NCI-H2227 (cell line): ENCODE results near the gene DYSF.

ENCODE experiments used
- DNase-seq: peaks from one replicate; lab custom pipeline; 2025; ENCODE audit not compliant: unreplicated experiment; lab: John Stamatoyannopoulos, UW

The DYSF gene

DNA sequence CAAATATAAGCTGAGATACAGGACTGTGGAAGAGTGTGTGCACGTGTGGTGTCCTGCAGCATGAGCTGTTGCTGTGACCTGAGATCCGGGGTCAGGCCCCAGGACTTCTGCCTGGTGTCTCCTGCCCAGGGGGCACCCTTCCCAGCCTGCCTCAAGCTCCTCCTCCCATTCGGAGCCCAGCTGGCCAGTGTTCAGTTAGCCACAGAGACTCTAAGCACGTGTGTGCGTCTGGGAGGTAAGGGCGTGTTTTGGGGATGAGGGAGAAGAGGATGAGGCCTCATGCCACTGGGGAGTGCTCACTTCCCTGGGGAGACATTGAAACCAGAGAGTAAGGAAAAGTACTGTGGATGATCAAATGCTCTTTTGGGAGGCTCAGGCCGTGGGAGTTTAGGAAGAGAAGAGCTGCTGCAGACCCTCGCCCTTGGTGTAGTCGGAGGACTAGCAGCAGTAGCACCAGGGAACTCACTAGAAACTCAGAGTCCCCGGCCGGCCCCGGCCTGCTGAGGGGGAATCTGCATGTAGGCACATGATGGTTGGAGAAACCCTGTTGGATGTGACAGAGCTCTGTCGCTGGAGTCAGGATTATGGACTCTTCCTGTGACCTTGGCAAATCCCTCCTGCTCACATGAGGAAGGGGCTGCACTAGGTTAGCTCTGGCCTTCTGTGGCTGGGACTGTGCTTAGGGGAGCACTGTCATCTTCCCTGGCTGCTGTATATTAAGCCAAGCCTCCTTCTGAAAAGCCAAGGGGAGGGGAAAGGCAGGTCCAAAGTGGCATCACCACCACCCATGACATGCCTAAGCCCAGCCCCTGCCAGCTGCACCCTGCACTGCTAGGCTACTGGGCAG is 231.1 kb downstream of the DYSF start:
- no peak for DNase-seq

DNA sequence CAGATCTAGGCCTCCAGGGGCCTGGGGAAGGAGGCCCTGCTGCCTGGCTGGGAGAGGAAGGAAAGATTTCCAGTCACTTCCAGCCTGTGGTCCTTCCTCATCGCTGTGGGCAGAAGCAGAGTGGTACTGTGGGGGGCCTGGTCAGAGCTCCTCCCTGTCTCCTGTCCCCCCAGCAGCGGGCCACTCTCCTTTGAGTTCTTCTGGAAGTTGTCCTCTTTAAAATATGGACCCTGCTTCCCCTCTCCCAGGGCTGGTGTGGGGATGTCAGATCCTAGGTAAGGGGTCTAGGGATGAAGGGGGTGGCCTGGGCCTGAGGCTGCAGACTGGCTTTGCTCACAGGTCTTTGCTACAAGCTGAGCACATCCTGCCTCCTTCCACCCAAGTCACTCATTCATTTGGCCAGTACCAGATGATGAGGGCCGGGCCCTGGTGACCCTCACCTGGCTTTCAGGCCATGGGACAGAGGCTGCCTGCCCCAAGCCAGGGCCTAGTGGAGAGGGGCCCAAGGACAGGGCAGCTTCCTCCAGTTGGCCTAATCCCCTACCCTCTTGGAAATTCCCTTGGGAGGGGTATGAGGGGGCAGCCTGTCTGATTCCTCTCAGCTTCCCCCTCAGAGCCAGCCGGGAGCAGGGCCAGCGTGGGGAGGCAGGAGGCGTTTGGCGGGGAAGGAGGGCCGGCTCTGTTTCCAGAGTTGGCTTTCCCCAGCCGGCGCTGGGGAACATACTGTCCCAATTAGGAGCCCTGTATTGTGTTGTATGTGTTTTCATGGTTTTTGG is 231.9 kb downstream of the DYSF start:
- DNase-seq, result no peak

DNA sequence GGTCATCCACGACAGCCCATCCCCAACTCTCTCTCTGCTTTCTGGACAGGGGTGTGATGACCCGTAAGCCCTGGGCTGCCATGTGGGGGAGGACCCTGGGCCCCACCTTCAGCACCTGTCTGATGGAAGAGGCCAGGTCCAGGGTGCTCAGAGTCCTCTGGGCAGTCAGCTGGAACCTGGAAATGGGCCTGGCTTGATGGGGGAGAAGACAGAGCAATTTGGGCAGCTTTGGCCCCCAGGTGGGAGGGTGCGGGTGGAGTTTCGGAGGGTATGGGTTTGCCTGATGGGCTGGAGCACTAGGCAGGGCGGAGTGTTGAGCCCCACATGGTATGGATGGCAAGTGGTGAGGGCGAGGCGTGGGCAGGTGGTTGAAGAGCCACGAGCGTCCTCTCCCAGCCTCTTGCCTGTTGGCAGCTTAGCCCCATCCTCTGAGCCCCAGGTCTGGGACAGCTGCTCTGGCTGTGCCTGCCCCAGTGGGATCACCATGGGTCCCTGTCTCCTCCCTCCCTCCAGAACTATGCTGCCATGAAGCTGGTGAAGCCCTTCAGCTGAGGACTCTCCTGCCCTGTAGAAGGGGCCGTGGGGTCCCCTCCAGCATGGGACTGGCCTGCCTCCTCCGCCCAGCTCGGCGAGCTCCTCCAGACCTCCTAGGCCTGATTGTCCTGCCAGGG is 232.7 kb downstream of the DYSF start:
- DNase-seq, result no peak

DNA sequence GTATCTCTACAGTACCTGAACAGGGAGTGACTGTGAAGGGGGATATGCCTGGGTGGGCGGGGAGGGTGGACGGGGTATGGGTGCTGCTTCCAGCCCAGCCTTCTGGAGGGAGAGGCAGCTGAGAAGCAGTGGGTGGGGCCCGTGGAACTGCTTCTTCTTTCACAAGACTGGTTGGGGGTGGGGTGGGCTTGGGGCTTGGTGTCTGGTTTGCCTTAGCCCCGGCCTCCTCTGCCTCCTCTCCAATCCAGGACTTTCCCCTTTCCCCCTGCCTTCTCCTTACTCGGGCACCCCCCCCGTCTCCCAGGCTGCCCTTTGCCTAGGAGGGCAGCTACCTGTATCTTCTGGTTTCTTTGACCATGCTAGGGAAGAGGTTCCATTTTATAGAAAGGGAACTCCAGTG is 233.4 kb downstream of the DYSF start:
- no peak for DNase-seq

DNA sequence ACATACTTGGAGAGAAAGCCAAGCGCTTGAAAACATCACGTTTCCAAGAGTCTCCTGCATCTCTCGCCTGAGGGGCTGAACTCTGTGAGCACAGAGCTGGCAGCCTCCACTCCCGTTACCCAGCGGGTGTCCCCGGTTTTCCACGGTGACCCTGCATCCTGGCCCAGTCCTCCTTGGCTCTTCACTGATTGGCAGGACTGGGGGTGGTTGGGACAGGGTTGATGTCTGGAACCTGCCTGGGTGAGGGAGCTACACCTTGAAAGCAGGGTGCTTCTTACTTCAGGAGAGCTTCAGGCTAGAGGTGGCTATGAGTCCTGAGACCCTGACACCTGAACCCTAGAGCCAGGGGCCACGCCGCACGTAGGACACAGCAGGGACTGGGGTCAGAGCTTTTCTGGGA is 234.1 kb downstream of the DYSF start:
- no peak for DNase-seq

DNA sequence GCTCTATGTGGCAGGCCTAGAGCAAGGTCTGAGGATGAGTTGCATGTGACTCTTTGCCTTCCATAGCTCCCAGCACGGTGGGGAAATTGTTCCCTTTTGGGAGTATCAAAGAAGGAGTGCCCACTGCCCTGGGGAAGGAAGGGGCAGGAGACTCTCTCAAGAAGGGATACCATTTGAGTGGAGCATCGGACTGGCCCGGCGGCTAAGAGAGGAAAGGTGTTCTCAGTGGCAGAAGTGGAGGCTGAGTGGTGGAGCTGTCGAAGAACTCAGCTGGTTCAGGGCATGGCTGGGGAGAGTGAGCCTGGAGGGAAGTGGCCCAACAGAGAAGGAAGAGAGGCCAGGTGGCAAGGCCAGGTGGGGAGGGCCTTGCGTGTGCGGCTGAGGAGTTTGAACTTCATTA is 235.2 kb downstream of the DYSF start:
- no peak for DNase-seq

DNA sequence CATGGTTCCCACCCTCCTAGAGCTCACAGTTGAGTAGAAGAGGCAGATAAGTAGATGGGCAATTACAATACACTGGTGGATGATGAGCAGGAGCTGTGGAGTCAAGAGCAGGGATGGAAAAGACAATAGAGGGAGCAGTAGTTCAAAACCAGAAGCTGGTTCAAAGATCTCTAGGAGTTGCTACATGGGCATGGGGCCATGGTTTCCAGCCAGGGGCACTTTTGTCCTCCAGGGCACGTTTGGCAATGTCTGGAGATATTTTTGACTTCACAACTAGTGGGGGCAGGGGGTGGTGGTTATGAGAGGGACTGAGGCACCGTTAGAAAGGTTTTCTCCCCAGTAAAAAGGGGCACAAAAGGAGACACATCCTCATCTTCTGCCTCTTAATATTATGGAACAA is 236.0 kb downstream of the DYSF start:
- no peak for DNase-seq

DNA sequence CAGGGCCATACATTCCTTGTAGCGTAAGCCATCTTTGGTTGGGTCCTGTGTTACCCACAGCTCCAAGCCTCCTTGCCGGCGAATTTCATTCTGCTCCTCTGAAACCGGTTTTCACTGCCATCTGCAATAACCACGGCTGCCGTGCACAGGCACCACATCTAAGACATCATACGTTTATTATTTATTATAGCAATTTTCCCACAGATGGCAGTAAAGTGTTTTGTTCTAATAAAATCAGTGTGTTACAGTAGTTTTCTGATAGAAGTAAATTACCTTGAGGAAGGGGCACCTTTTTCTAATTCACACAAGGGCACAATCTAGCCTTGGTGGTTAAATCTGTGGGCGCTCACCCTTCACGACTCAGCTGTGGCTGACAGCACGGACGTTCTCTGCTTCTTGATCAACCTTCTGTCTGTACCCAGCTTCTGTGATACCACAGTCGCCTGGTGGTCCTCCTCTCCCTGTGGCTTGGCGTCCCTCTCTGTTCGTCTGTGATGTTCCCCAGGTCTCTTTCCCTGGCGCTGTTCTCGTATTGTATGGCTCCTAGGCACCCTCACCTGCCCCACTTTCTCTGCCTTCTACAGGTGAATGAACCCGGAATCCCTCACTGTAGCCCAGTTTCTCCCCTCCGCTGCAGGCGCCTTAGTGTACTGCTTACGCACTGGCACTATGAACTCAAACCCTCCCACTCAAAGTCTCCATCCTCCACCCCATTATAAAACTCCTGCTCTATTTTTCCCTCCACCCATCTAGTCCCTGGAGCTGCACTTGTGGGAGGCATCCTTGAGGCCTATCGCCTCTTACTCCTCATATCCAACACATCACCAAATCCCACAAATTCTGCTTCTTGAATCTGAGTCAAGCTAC is 236.8 kb downstream of the DYSF start:
- DNase-seq, result no peak

DNA sequence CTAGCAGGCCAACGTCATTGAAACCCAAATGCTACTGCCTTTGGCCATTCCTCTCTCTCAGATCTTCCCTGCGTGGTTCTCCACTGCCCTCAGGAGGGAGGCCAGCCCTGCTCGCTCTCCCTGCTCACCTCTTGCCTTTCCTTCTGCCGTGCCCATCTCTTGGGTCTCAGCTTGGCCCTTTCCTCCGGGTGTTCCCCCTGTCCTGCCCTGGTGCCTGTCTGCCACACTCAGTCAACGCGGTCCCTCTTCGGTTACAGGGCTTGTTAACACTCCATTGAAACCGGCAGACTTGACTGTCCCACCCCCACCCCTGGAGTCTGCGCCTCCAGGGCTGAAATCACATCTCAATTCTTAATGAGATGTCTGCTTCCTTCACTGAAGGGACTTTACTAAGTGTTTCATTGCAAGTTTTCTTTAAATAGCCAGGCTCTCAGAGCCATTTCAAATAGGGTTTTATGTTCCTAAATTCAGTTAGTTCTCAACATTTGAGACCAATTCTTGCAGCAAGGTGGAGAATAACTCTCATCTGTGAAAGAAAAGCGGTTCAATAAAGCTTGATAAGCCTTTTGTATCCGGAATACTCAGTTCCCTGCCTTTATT is 237.6 kb downstream of the DYSF start:
- DNase-seq, result no peak

DNA sequence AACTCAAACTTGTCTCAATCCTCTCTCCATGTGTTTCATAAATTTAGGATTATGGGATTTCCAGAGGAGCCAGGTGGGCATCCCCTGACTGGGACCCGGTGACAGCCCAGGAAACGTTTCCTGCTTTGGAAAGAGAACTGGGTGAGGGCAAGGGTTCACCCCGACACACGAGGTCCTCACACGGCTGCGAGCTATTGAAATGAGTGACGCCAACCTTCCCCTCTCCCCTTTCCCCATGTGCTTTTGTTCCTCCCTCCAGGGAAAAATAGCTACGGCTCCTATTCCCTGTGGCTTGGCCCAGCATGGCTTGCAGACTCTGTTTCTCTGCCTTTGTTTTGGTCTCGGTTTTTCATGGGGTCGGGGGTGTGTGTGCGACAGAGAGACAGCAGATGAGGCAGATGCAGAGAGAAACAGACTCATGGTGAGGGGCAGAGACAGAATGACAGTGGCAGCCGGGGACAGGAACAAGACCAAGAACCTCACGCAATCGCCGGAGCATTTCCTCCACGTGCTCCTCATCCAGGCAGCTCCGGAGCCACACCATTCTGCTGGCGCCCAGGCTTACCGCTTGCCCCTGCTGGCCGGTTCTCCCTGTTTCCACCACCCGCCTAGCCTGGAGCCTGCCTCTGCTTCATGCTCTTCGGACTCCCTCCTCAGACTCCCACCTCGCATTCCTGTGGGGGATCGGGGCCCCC is 238.5 kb downstream of the DYSF start:
- DNase-seq, result no peak

DNA sequence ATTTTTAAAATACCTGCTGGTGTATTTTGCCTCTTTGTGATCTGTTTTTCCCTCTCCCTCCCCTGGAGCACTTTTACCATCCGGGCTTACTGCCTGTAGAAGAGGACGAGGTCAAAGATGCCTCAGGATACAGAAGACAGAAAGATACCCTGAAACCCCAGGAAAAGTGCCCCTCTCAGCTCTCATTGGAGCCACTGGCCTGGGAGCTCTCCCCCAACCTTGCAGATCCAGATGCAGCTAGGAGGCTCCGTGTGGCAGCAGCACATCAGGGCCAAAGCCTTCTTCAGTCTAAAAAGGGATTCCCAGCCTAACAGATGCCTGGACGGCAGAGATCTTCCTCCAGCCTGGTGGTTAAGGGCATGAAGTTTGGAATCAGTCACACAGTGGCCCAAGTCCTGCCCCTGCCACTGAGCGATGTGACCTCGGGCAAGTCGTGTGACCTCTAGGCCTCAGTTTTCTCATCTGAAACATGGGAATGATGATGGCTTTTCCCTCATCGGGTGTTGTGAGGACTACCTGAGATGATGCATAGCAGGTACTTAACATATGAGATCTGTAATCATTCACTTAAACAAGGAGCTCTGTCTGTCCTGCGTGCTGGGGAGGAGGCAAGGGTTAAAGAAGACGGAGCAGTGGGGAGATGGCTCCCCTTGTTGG is 239.4 kb downstream of the DYSF start:
- no peak for DNase-seq

DNA sequence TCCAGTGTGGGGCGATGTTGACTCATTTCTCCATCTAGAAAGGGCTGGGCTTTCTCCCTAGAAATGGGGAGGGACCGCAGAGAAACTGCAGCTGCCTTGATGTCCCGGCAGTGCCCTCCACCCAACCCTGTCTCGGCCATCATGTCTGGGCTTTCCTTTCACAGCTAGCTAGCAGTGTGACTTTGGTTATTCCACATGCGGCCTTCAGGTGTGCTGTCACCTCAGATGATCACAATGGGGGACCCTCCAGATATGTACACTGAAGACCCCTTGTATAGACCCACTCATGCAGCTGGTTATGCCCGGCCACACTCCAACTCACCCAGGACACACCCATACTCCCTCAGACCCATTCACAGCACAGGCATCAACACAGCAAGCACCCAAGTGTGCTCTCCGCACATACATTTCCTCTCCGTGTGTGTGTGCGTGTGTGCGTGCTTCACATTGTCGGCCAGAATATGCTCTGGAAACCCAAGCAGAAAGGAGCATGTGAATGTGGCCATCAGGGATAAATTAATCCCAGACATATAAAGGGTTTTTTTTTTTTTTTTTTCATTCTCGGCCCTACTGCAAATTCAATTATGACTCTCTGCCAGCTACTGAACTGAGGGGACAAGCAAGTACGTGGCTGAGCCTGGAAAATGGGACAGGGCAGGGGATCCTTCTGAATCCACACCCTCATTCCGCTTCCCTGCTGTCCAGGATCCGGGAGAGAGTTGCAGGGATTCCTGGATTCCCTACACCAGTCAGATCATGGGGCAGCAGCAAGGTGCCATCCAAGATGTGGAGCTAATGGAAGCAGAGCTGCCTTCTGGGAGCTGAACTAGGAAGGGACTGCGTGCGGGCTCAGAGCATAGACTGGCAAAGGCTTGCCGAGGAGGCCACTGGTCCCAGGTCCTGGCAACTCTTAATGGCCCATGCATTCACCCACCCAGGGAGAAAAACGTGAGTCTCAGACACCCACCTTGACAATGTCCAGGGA is 240.2 kb downstream of the DYSF start:
- DNase-seq, result no peak

DNA sequence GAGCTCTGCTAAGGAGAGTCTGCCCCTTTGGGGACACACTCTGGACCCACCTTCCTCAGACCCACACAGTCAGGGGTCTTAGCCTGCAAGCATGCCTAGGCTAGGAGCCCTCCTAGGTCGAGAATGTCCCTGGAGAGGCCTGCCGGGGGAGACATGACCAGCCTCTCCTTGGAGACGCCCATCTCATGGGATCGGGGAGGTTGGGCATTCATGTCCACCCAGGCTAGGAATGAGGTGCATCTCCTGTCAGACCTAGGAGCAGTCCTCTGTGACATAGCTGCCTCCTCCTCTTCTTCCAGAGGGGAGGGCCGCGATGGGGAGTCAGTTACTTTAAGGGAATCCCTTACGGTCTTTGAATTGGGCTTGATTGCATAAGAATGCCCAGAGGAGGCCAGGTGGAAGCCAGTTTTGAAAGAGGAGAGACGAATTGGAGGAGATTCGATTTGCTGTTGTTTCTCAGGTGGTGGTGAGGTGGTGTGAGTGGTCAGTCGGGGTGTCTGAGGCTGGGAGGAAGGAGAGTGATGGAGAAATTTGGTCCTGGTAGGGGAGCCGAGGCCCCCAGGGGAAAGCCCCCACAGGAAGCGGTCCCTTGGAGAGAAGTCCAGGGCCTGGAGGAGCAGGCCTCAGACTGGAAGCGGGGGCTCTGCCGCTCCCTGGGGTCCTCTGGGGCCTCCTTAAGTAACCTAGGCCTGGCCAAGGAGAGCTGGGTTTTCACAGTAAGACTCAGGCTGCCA is 241.3 kb downstream of the DYSF start:
- no peak for DNase-seq

DNA sequence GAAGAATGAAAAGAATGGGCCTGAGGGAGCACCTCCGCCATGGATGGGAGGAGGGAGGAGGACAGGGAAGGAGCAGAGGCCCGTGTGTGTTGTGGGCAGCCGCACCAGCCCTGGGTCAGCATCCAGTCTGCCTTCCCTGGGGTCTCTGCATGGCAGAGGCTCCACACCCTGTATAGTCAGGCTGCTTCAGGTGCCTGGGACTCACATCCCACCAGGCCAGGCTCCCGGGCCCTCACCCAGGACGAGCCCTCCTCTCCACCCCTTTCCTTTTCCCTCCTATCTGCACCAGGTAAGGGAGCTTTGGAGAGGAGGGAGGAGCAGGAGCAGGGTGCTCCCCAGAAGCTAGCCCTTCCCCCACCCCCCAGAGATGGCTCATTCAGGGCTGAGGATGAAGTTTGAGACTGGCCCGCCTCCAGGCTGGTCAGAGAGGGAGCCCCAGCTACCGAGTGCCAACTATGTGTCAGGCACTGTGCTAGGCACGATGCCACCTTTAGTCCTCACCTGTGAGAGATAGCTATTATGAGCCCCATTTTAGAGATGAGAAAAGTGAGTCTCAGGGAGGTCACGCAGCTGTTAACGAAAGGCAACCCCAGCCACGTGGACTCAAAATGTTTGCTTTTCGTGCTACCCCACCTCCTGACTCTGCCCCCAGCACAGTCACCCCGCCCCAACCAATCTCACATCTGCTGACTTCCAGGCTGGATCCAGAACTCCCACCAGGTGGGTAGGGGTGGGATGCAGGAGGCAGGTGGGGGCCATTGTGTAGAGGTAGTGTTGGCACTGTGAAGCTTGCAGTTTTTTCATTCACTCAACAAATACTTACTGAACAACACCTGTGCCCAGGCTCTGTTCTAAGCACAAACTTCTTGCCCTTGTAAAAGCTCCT is 242.1 kb downstream of the DYSF start:
- DNase-seq, result no peak

DNA sequence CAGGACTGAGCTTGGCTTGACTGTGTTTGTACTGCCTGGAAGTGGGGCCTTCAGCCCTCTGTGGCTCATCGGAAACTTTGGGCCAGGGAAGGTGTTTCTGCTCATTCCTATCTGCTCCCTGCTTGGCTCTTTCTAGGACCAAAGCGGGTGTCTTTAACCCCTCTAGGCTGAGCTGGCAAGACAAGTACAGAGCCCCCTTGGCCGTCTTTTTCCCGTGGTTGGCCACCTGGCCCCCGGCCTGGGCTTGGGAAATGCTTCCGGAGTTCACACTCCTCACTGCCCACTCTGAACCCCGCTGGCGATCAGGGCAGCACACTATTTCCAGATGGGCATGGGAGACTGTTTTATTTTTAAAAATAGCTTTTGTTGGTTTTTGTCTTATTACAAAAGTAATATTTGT is 243.0 kb downstream of the DYSF start:
- no peak for DNase-seq

DNA sequence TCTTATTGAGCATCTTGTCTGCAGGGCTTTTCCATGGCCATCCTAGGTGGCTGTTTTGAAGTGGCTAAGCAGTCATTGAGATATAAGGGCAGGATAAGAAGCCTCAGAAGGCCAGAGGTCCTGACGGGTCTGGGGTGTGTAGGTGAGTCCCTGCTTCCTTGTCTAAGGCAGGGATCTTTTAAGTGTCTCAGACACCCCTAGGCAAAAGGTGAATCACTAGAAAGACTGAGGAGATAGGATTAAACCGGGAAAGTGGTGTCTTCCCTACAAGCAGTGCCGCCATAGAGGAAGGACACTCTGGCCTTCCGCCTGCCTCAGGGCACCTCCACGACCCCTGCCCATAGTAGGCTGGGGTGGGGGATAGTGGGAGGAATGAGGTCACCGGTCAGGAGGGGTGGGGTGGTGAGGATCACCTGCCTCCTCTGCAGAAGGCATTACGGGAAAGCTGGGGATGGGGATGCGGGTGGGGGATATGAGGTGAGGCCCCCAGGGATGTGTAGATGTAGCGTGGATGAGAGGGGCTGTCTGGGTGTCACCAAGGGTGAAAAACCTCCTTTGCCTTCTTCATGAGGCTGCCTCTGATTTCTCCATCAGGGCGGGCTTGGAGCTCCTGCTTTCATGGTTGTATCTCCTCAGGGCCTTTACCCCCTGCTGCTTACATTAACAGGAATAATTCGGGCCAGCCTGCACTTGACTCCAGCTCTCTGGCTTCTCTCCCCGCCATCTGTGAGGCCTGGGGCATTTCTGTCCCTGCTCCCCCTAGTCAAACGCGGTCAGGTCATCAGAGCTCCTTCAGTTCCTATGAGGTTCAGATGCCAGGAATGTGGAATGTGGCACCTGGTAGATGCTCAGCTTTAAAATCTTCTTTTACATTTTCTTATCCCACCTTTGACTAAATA is 244.0 kb downstream of the DYSF start:
- DNase-seq, result no peak
